K562 (cell line): ENCODE results near the gene ANKRD33. TPM values are rescaled to one million over a fixed set of nuclear protein-coding genes. Genes with fewer than 3 reads are reported as not detected.

Experiments
- BCL6 ChIP-seq: fragments of 250-450 bp; sonication (Bioruptor Pico); IDR thresholded peaks from 2 replicates; pipeline ENCODE4 v1.4.0; 2020
- CEBPZ ChIP-seq: fragments of 150-350 bp; IDR thresholded peaks from 2 replicates; pipeline ENCODE4 v1.6.1; 2014; ENCODE audit warnings: low read depth, mild to moderate bottlenecking, low read length, borderline replicate concordance
- FOXO4 ChIP-seq: fragments of 450-650 bp; formaldehyde crosslinking; IDR thresholded peaks from 2 replicates; pipeline ENCODE4 v1.4.0; 2020; ENCODE audit warnings: mild to moderate bottlenecking, moderate library complexity
- HMG20B ChIP-seq: fragments of 250-450 bp; sonication (Bioruptor Pico); IDR thresholded peaks from 2 replicates; pipeline ENCODE4 v1.5.0; 2021; ENCODE audit warnings: mild to moderate bottlenecking
- NFE2L1 ChIP-seq: fragments of 450-650 bp; IDR thresholded peaks from 2 replicates; pipeline ENCODE4 v1.6.1; 2016; ENCODE audit warnings: missing genetic modification characterization, low read depth, mild to moderate bottlenecking, missing compliant biosample characterization, moderate library complexity, borderline replicate concordance
- NR3C1 ChIP-seq: sonication (generic); formaldehyde crosslinking; IDR thresholded peaks from 2 replicates; pipeline ENCODE4 v1.8.1; 2022; ENCODE audit warnings: missing genetic modification reagents
- SRF ChIP-seq, 2 experiments: fragments of 250-450, 450-650 bp in 1 of 2; sonication (Bioruptor Pico) in 1 of 2; sonication (generic) in 1 of 2; formaldehyde crosslinking; IDR thresholded peaks; 2 replicates each; pipeline versions ENCODE4 v1.5.0 to v1.5.1; 2020 to 2022; ENCODE audit warnings: mild to moderate bottlenecking in 1 of 2, missing genetic modification reagents in 1 of 2
- TRIM25 ChIP-seq: fragments of 450-650 bp; IDR thresholded peaks from 2 replicates; pipeline ENCODE4 v1.7.0; 2016; ENCODE audit warnings: borderline replicate concordance
- TSHZ1 ChIP-seq: fragments of 250-450 bp; sonication (Bioruptor Pico); IDR thresholded peaks from 2 replicates; pipeline ENCODE4 v1.4.0; 2020; ENCODE audit warnings: mild to moderate bottlenecking, moderate library complexity
- ZC3H8 ChIP-seq: fragments of 450-650 bp; IDR thresholded peaks from 2 replicates; pipeline ENCODE4 v1.6.1; 2017
- ZMIZ1 ChIP-seq, 2 experiments: fragments of 150-350 bp in 1 of 2; IDR thresholded peaks; 2 replicates each; pipeline ENCODE4 v1.6.1; 2012 to 2016; ENCODE audit warnings: low read depth in 2 of 2, low read length in 2 of 2, mild to moderate bottlenecking in 1 of 2, moderate library complexity in 1 of 2
- ZNF124 ChIP-seq: sonication (generic); formaldehyde crosslinking; IDR thresholded peaks from 2 replicates; pipeline ENCODE4 v1.8.1; 2022; ENCODE audit warnings: missing genetic modification reagents
- ZNF174 ChIP-seq: fragments of 250-450 bp; sonication (Bioruptor Pico); IDR thresholded peaks from 2 replicates; pipeline ENCODE4 v1.4.0; 2020; ENCODE audit warnings: mild to moderate bottlenecking
- polyA plus RNA-seq, 8 experiments: library from polyadenylated mRNA; depleted of rRNA in 4 of 8; stranded (reverse) in 5 of 8; unstranded in 3 of 8; fragments of >200 nt; fragmentation: Nextera tagmentation in 2 of 8; fragmentation: Illumina TruSeq in 1 of 8; extraction: Ambion mirVana in 2 of 8; extraction: Trizol in 1 of 8; gene quantifications; 2 replicates each; pipeline versions ENCODE4 v1.2.1 to v1.2.3, GENCODE V29; 2011 to 2014; ENCODE audit warnings: inconsistent platforms in 1 of 8, missing spikeins in 1 of 8
- total RNA-seq, 7 experiments: library from RNA; depleted of rRNA in 6 of 7; stranded (reverse); fragments of >200 nt in 6 of 7; fragmentation: Illumina TruSeq in 2 of 7; extraction: Trizol in 2 of 7; gene quantifications; 2 replicates each; pipeline versions ENCODE4 v1.2.1 to v1.2.3, GENCODE V29; 2011 to 2021; ENCODE audit warnings: low replicate concordance in 1 of 7

The ANKRD33 gene
- total and polyA plus RNA-seq, 9 of the 15 experiments (the other 6 are each of a cell fraction or from before 2014, with no cell fraction given) = 0.04 to 0.11 (median 0.07) TPM; not detected in 4

GRCh38 chr12:51926064-51926632 is 38.2 kb downstream of the ANKRD33 start (continued):
- TF ChIP-seq CEBPZ (no peak), FOXO4 (CRISPR knock-in tag) (no peak), ZMIZ1 (IDR thresholded peaks at IDR 0.05; ENCODE audit: low read depth in 2 of 2, low read length in 2 of 2) (no peak), TRIM25 (no peak), NFE2L1 (tag) (no peak), ZNF174 (no peak), ZC3H8 (no peak), BCL6 (CRISPR knock-in tag) (no peak), NR3C1 (no peak), ZNF124 (no peak), TSHZ1 (CRISPR knock-in tag) (no peak), HMG20B (CRISPR knock-in tag) (no peak), SRF (CRISPR knock-in tag; IDR thresholded peaks at IDR 0.05) (no peak)
